Epithelial cell of prostate (primary cell): ENCODE measurements around the gene MRPL51.

Source experiments
- DNase-seq: peaks from one replicate; pipeline ENCODE4 v3.0.0-alpha.2; 2011; ENCODE audit warnings: low read depth, low spot score
- H3K27ac ChIP-seq: fragments of 450-650 bp; 2 replicates; pipeline ENCODE4 v1.5.1; 2017; ENCODE audit warnings: mild to moderate bottlenecking

Gene MRPL51

DNA sequence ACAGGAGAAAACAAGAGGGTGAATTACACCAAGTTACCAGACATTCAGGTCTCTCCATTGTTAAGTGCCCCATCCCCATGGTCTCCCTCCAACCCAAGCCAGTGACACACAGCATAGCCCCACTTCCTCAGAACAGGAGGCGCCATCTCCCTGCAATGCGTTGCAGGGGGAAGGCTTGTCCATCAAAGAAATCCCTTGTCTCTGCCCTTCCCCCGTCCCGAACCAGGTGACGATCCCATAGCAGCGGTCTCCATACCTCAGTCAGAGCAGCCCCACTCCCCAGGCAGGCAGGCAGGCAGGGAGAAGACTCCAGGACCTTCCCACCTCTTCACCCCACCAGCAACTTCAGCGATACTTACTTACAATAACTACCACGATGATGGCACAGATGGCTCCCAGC is 28.5 kb downstream of the MRPL51 start:
- no peak for DNase-seq
- no peak overlapping the region for H3K27ac ChIP-seq

DNA sequence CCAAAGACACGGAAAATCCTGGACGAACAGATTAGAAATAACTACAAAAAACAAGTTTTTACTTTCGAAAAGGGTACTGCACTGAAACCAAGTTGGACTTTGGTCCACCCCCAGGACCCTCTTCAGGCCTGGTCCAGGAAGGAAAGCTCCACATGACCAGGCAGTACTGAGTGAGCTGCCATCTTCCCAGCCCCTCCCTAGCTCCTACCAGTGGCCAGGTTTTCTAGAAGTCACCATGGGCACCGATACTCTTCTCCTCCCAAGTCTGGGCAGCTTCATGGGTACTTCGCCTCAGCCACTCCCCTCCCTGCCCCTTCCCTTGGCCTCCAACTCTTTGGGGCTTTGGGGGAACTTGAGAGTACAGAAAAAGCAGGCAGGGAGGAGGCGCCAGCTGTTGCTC is 29.2 kb downstream of the MRPL51 start:
- no peak for DNase-seq
- no peak overlapping the region for H3K27ac ChIP-seq

DNA sequence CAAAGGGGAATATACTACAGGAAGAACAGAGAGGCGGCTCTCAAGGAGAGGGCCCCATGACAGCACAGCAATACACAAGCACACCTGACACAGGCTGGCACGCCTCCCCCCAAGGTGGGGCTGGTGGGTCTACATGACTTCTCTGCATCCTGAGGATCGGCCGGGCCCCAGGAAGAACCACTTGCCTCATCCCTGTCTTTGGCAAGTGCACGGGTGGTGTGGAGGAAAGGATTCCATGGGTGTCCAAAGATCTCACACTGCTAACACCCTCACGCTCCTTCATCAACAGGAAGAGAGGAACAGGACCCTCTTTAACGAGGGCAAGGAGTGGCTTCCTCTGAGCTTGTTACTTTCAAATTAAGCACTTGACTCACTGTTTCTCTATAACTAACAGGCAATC is 29.8 kb downstream of the MRPL51 start:
- H3K27ac ChIP-seq = no peak overlapping the region
- DNase-seq = no peak

DNA sequence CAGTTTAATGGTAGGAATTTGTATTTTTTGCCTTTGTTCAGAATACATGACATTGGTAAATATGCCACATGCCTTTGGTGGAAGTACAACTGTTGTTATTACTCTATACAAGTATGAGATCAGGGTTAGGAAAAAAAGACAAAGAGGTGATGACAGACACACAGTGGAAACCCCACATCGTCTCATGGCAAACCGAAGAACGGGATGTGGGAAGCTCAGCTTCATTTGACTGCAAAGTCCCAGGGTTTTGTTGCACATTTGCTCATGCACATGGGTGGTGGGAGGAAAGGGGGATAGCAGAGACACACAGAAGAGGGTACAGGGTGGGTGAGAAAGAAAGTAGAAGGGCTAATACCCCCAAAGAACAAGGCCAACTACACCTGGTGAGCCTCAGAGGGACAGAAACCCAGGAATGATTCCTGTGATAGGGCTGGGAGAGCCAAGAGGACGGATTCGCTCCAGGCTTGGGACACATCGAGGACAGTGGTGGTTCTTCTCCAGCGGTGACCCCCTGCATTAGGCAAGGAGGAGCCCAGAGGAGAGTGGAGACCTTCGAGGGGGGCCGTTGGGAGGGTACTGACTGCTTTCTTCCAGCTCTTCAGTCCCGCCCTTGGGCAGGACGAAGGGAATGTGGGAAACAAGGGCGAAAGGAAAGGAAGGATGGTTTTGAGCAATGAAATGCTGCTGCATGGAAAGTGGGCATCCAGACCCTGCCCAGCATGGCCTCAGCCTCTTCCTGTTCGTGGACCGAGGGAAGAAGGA is 30.6 kb downstream of the MRPL51 start:
- no peak overlapping the region for H3K27ac ChIP-seq
- DNase-seq = no peak

DNA sequence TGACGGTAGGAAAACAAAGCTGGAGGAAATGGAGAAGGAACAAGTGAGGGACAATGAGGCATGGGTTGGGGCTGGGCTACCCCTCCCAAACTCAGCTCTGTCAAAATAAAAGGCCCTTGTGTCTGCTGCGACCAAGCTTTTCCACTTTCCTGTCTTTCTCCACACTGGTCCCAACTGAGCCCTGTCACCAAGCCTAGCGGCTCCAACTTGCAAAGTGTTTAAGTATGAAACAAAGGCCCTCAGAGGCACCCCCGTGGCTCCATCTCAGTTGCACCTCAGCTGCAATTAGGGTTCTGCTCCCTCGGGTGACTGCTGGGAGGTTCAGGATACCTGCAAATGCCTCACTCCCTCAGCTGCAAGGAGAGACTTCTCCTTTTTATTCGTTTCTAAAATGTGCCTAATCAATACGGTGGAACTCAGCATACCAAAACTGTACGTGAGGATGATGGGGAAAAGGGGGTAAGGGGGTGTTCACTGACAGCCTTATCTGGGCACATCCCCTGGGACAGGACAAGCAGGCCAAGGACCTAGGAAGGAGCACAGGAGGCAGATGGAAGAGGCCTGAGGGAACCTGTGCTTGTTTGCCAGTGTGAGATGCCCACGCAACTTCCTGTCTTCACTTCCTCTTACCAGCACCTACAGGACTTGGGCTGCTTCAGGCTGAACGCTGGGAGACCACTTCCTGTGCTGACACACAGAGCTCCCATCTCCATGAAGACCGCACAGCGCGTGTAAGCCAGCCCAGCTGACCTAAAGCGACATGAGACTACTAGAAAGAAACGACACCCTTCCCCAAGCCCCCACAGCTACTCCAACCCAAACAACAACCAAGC is 31.4 kb downstream of the MRPL51 start:
- DNase-seq = no peak
- no peak overlapping the region for H3K27ac ChIP-seq

DNA sequence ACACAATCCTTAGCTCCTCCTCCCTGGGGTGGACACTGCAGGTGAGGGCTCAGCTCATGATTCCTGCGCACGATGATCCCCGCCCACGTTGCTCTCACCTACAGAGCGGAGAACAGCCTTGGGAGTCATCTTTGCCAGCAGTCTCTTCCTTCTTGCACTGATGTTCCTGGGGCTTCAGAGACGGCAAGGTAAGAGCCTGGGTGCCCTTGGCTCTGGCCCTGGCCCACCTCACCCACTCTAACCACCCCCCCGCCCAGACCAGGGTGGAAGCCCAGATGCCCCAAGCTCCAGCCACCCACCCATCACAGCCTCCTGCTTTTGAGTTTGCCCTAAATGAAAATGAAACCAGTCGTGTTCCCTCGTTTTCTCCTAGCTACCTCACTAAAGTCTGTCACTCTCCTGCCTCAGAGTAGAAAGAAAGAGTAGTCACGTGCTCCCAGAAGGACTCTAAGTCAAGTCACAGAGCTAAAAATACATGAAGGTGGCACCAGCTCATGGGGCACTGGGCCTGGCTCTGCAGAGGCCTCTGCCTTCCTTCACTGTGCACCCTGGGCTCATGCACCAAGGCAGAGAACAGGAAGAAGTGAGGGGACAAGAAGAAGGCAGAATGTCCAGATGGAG is 32.2 kb downstream of the MRPL51 start:
- H3K27ac ChIP-seq = no peak overlapping the region
- no peak for DNase-seq

DNA sequence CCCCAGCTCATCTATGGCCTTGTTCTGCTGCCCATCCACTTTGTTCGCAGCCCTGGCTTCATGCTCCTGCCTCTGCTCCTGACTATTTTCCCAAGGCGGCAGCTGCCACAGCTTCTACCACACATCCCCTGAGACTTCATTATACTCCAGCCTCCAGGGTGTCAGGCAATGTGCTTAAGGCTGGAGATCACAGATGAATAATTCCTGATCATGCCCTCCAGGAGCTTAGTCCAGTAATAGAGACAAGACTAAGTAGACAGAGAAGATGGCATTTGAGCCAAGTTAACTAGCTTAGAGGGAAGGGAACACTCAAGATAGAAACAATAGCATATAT is 34.1 kb downstream of the MRPL51 start:
- H3K27ac ChIP-seq = no peak overlapping the region
- no peak for DNase-seq

DNA sequence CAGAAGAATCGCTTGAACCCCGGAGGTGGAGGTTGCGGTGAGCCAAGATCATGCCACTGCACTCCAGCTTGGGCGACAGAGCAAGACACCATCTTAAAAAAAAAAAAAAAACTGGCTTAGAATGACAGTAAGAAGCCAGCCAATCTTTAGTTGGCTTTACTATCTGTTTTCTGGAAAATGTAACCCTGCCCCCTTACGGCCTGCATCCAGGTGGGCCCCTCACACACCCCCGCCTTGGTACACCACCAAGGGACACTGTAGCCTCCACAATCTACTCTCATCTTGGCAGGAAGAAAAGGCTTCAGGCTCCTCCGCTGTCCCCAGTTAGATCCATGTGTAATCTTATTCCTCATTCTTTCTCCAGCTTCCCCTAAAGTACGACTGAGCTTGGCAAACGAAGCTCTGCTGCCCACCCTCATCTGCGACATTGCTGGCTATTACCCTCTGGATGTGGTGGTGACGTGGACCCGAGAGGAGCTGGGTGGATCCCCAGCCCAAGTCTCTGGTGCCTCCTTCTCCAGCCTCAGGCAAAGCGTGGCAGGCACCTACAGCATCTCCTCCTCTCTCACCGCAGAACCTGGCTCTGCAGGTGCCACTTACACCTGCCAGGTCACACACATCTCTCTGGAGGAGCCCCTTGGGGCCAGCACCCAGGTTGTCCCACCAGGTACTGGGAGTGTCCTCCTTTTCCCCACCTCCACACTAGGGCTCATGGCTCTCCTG is 34.6 kb downstream of the MRPL51 start:
- H3K27ac ChIP-seq = no peak overlapping the region
- DNase-seq = no peak

DNA sequence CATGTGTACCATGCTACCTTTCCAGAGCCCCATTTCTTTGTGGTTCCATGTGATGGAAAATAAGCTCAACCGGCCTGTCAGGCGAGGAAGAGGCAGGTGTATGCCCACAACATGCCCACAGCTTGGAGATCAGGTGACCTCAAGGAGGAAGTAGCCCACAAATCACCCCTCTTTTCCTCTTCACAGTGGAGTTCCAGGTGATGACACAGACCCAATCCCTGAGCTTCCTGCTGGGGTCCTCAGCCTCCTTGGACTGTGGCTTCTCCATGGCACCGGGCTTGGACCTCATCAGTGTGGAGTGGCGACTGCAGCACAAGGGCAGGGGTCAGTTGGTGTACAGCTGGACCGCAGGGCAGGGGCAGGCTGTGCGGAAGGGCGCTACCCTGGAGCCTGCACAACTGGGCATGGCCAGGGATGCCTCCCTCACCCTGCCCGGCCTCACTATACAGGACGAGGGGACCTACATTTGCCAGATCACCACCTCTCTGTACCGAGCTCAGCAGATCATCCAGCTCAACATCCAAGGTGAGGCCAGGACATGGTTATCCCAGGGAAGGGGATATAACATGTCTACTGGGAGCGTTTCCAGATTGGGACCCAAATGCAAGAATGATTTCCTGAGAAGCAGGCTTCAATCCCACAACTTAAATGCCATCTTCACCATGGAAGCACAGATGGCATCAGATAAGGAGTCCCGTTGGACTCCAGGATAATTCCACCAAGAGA is 35.7 kb downstream of the MRPL51 start:
- no peak for DNase-seq
- no peak overlapping the region for H3K27ac ChIP-seq

DNA sequence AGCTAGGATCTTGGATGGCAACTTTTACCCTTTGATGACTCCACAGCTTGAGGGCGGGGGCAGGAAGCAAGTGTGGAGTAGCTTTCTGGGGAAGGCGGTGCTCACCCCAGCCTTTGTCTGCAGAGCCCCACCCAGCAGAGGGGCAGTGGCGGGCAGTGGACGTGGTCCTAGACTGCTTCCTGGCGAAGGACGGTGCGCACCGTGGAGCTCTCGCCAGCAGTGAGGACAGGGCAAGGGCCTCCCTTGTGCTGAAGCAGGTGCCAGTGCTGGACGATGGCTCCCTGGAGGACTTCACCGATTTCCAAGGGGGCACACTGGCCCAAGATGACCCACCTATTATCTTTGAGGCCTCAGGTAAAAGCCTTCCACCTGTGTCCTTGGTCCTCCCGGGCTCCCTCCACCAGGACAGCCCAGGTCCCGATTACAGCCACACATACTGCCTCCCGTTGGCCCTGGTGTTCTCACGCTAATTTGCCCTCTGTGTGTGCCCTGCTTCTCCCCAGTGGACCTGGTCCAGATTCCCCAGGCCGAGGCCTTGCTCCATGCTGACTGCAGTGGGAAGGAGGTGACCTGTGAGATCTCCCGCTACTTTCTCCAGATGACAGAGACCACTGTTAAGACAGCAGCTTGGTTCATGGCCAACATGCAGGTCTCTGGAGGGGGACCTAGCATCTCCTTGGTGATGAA is 40.0 kb downstream of the MRPL51 start:
- no peak for DNase-seq
- peak overlapping the region; percentile 76 for H3K27ac ChIP-seq

DNA sequence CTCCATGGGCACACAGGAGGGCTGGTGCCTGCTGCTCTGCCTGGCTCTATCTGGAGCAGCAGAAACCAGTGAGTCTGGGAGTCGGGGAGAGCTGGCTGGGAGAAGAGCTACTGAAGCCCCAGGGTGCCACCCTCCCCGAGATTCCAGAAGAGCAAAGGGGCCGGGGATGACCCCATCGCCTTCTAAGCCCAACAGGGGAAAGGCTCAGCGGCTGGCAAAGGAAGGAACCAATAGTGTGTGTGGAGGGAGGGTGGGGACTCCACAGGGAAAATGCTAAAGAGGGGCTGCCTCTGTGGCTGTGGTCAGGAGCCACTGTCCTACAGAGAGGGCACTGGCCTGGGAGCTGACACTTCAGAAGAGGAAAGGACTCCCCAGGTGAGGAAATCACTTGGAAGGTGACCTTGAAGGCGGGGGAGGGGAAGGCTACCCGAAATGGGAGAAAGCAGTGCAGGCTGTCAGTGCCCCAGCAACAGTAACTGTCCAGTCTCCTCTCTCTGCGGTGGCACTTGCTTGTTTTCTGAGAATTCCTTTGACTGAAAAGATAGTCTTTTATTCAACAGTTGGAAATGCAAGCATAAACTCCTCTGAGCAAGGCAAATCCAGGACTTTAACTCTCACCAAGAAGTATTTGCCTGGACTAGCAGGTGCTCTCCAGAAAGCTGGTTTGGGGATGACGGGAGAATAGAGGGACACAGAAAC is 40.7 kb downstream of the MRPL51 start:
- DNase-seq = no peak

DNA sequence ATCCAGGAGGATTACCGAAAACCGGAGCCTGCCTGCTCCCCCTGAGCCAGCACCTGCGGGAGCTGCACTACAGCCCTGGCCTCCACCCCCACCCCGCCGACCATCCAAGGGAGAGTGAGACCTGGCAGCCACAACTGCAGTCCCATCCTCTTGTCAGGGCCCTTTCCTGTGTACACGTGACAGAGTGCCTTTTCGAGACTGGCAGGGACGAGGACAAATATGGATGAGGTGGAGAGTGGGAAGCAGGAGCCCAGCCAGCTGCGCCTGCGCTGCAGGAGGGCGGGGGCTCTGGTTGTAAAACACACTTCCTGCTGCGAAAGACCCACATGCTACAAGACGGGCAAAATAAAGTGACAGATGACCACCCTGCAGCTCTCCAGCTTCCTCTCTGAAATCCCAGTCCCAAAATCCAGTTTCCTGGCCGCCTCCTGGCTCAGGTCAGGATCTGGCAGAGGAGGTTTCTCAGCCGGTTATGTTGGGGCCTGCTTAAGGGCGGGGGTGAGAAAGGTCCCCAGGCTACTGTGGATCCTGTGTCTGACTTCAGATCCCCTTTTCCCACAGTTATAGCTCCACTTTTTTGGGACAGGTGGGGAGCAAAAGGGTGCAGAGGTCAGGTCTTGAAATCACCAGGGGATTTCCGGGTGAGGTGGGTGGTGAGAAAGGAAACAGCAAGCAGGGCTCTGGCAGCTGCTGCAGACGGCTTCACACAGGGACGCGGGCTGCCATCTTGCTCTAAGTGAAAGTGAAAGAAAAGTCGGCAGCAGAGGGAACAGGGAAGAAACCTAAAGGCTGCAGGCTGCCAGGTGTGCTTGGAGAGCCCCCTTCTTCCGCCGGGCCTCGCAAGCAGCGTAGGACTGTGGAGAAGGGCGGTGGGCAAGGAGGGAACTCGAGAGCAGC is 41.5 kb downstream of the MRPL51 start, which contains the start of gene TAPBPL:
Gene TAPBPL (plus strand): TSS at position 695 of the 897 bp plus-strand sequence. CDS start 207 bp downstream, outside the sequence.
- peak within 1 kb of the TSS; percentile 76 for H3K27ac ChIP-seq
- DNase-seq = no peak

More for the DNA sequence above, 40.7 kb downstream of the MRPL51 start:
- H3K27ac ChIP-seq = peak overlapping the region; percentile 76

DNA sequence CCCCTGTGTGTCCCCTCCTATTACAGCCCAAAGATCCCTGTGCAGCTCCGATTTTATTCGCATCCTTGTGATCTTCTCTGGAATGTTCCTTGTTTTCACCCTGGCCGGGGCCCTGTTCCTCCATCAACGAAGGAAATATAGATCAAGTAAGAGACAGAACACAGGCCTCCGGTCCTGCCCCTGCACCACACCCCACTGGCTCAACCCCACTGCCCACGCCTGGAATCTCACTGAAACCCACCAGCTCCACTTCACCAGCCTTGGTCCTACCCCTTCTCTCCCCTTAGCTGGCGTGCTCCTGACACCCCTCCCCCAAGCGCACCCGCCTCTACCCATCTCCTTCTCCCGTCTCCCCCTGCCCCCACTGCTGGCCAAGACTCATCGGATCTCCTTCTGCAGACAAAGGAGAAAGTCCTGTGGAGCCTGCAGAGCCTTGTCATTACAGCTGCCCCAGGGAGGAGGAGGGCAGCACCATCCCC is 42.2 kb downstream of the MRPL51 start:
- DNase-seq = no peak
- H3K27ac ChIP-seq = peak overlapping the region; percentile 76

DNA sequence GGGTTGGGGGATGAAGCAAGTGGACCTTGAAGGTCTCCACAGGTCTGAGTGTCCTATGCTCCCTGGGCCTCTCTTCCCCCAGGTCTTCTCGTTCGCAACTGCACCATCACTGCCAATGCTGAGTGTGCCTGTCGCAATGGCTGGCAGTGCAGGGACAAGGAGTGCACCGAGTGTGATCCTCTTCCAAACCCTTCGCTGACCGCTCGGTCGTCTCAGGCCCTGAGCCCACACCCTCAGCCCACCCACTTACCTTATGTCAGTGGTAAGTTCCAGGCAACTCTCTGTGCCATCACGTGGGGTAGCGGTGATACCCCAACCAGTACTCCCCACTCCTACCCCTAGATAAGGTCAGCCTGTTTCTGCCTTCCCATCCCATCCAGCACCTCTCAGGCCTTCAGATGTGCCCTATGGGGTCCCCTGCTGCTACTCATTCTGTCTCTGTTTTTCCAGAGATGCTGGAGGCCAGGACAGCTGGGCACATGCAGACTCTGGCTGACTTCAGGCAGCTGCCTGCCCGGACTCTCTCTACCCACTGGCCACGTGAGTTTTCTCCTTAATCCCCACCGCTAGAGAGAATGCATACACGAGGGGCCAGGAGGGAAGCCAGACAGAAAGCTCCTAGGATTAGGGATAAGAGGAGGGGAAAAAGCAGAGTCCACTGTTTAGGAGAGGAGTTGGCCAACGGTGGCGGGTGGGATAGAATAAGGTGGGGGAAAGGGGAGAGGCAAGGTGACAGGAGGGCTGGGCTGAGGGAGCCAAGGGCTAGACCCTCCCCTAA is 42.8 kb downstream of the MRPL51 start:
- no peak overlapping the region for H3K27ac ChIP-seq
- DNase-seq = no peak

DNA sequence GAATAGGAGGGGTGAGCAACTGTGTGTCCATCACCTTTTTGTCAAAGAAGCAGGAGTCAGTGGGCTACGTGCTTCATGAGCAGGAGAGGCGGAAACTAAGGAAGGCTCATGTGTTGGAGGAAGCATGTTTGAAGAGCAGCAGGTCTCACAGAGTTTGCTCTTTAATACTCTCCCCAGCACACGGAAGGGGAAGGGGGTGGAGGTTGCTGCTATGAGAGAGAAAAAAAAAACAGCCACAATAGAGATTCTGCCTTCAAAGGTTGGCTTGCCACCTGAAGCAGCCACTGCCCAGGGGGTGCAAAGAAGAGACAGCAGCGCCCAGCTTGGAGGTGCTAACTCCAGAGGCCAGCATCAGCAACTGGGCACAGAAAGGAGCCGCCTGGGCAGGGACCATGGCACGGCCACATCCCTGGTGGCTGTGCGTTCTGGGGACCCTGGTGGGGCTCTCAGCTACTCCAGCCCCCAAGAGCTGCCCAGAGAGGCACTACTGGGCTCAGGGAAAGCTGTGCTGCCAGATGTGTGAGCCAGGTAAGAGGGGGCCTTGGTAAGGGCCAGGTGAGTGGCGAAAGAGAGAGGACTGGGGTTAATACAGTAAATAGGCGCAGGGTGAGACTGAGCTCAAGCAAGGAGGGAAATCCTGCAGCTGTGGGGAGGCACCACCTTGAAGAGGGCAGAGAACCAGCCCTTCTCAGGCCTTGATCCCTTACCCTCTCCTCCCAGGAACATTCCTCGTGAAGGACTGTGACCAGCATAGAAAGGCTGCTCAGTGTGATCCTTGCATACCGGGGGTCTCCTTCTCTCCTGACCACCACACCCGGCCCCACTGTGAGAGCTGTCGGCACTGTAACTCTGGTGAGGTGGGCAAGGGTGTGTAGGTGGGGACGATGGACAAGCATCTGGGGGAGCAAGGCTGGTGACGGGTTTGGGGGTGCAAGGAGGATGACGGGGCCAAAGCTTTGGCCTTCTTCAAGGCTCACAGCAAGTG is 48.1 kb downstream of the MRPL51 start, which contains the start of gene CD27:
Gene CD27 (plus strand): TSS at position 252 of the 985 bp plus-strand sequence. CDS start 141 bp downstream, at position 393.
- no peak for DNase-seq
- no peak within 1 kb of the TSS for H3K27ac ChIP-seq

DNA sequence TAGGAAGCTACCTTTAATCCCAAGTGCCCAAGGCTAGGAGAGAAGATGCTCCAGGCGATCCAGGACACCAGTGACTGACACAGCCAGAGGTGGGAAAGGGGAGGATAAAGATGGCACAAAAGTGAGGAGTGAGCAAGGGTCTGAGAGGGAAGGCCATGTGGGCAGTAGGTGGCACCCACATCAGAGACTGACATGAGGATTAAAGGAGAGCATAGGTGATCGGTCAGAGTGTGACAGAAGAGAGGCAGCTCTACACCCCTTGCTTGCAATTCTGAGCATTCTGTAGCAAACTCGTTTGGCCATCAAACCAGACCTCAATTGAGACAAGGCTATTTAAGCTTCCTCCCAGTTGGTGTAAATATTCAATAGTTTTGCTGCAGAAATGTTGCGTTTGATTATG is 49.0 kb downstream of the MRPL51 start:
- no peak overlapping the region for H3K27ac ChIP-seq
- no peak for DNase-seq
